ENCODE measurements around the gene SLC6A7.

The SLC6A7 gene

GRCh38 chr5:150197476-150197875 lies 7.6 kb downstream of the SLC6A7 start:
- no peak for TF ChIP-seq POLR2A (IDR thresholded peaks at IDR 0.05; ENCODE audit: low read depth, low read length)
- TF ChIP-seq TAF1 (IDR thresholded peaks at IDR 0.05; ENCODE audit: borderline replicate concordance, low read depth, low read length) = no peak
- TF ChIP-seq POLR2AphosphoS5 (IDR thresholded peaks at IDR 0.05; ENCODE audit: low read depth, low read length) = no peak
- FAIRE-seq (no peak), DNase-seq (ENCODE audit: insufficient read length) (no peak)

GRCh38 chr5:150202501-150202900 lies 12.6 kb downstream of the SLC6A7 start:
- FAIRE-seq = no peak
- TF ChIP-seq TAF1 (IDR thresholded peaks at IDR 0.05; ENCODE audit: borderline replicate concordance, low read depth, low read length) (no peak), POLR2A (IDR thresholded peaks at IDR 0.05; ENCODE audit: low read depth, low read length) (no peak), POLR2AphosphoS5 (IDR thresholded peaks at IDR 0.05; ENCODE audit: low read depth, low read length) (no peak)

GRCh38 chr5:150203832-150204589 lies 14.1 kb downstream of the SLC6A7 start:
- TF ChIP-seq TAF1 (IDR thresholded peaks at IDR 0.05; ENCODE audit: borderline replicate concordance, low read depth, low read length) (no peak), POLR2AphosphoS5 (IDR thresholded peaks at IDR 0.05; ENCODE audit: low read depth, low read length) (no peak), POLR2A (IDR thresholded peaks at IDR 0.05; ENCODE audit: low read depth, low read length) (no peak)
- FAIRE-seq (no peak), DNase-seq (ENCODE audit: insufficient read length) (no peak)

More at GRCh38 chr5:150202501-150202900, 12.6 kb downstream of the SLC6A7 start:
- DNase-seq (ENCODE audit: insufficient read length) = no peak

GRCh38 chr5:150204590-150204960 lies 14.7 kb downstream of the SLC6A7 start:
- DNase-seq (ENCODE audit: insufficient read length) (no peak), FAIRE-seq (no peak)
- TF ChIP-seq TAF1 (IDR thresholded peaks at IDR 0.05; ENCODE audit: borderline replicate concordance, low read depth, low read length) = no peak
- TF ChIP-seq POLR2AphosphoS5 (IDR thresholded peaks at IDR 0.05; ENCODE audit: low read depth, low read length) = no peak
- TF ChIP-seq POLR2A (IDR thresholded peaks at IDR 0.05; ENCODE audit: low read depth, low read length) = no peak

GRCh38 chr5:150206098-150206778 lies 16.4 kb downstream of the SLC6A7 start:
- FAIRE-seq (no peak), DNase-seq (ENCODE audit: insufficient read length) (no peak)
- TF ChIP-seq POLR2AphosphoS5 (IDR thresholded peaks at IDR 0.05; ENCODE audit: low read depth, low read length) (no peak), TAF1 (IDR thresholded peaks at IDR 0.05; ENCODE audit: borderline replicate concordance, low read depth, low read length) (no peak), POLR2A (IDR thresholded peaks at IDR 0.05; ENCODE audit: low read depth, low read length) (no peak)

- no peak for TF ChIP-seq POLR2A (IDR thresholded peaks at IDR 0.05; ENCODE audit: low read depth, low read length)
- no peak for TF ChIP-seq POLR2AphosphoS5 (IDR thresholded peaks at IDR 0.05; ENCODE audit: low read depth, low read length)
- no peak for TF ChIP-seq TAF1 (IDR thresholded peaks at IDR 0.05; ENCODE audit: borderline replicate concordance, low read depth, low read length)
- no peak for FAIRE-seq
- no peak for DNase-seq (ENCODE audit: insufficient read length)
Observed at GRCh38 chr5:150206779-150207115, 16.9 kb downstream of the SLC6A7 start.

- FAIRE-seq (no peak), DNase-seq (ENCODE audit: insufficient read length) (no peak)
- TF ChIP-seq TAF1 (IDR thresholded peaks at IDR 0.05; ENCODE audit: borderline replicate concordance, low read depth, low read length) (no peak), POLR2A (IDR thresholded peaks at IDR 0.05; ENCODE audit: low read depth, low read length) (no peak), POLR2AphosphoS5 (IDR thresholded peaks at IDR 0.05; ENCODE audit: low read depth, low read length) (no peak)
Observed at GRCh38 chr5:150208187-150209098, 18.6 kb downstream of the SLC6A7 start.

- FAIRE-seq (no peak), DNase-seq (ENCODE audit: insufficient read length) (no peak)
- TF ChIP-seq TAF1 (IDR thresholded peaks at IDR 0.05; ENCODE audit: borderline replicate concordance, low read depth, low read length) = no peak
- TF ChIP-seq POLR2A (IDR thresholded peaks at IDR 0.05; ENCODE audit: low read depth, low read length) = no peak
- TF ChIP-seq POLR2AphosphoS5 (IDR thresholded peaks at IDR 0.05; ENCODE audit: low read depth, low read length) = no peak
Observed at GRCh38 chr5:150209099-150209635, 19.3 kb downstream of the SLC6A7 start.

GRCh38 chr5:150210644-150211043 lies 20.8 kb downstream of the SLC6A7 start:
- TF ChIP-seq POLR2AphosphoS5 (IDR thresholded peaks at IDR 0.05; ENCODE audit: low read depth, low read length) = no peak
- TF ChIP-seq TAF1 (IDR thresholded peaks at IDR 0.05; ENCODE audit: borderline replicate concordance, low read depth, low read length) = no peak
- no peak for TF ChIP-seq POLR2A (IDR thresholded peaks at IDR 0.05; ENCODE audit: low read depth, low read length)
- DNase-seq (ENCODE audit: insufficient read length) = no peak
- FAIRE-seq = no peak

GRCh38 chr5:150211156-150212030 lies 21.5 kb downstream of the SLC6A7 start:
- FAIRE-seq = no peak
- DNase-seq (ENCODE audit: insufficient read length) = no peak
- TF ChIP-seq POLR2AphosphoS5 (IDR thresholded peaks at IDR 0.05; ENCODE audit: low read depth, low read length) = no peak
- TF ChIP-seq POLR2A (IDR thresholded peaks at IDR 0.05; ENCODE audit: low read depth, low read length) = no peak
- TF ChIP-seq TAF1 (IDR thresholded peaks at IDR 0.05; ENCODE audit: borderline replicate concordance, low read depth, low read length) = no peak

All from GM12892 (cell line).